Effector memory CD4-positive, alpha-beta T cell (primary cell): ENCODE data around the gene PLA2G7.

Experiments
- DNase-seq, 3 donors: peaks; one replicate each; pipeline ENCODE4 v3.0.0-alpha.2; 2020
- H3K27ac ChIP-seq: 2 replicates; pipeline ENCODE4 v1.7.0; 2013; ENCODE audit warnings: mild to moderate bottlenecking, low read length, moderate library complexity; ENCODE audit not compliant: insufficient read depth, poor library complexity, severe bottlenecking
- H3K27me3 ChIP-seq: replicated peaks from 2 replicates; pipeline ENCODE4 v1.7.0; 2013; ENCODE audit warnings: mild to moderate bottlenecking, low read length; ENCODE audit not compliant: insufficient read depth, control insufficient read depth, poor library complexity, severe bottlenecking
- H3K36me3 ChIP-seq: 2 replicates; pipeline ENCODE4 v1.7.0; 2013; ENCODE audit warnings: mild to moderate bottlenecking, low read length, moderate library complexity; ENCODE audit not compliant: control insufficient read depth, insufficient read depth
- H3K4me1 ChIP-seq: 2 replicates; pipeline ENCODE4 v1.7.0; 2013; ENCODE audit warnings: low read length, mild to moderate bottlenecking; ENCODE audit not compliant: control insufficient read depth, insufficient read depth, poor library complexity, severe bottlenecking
- H3K4me3 ChIP-seq: 2 replicates; pipeline ENCODE4 v1.7.0; 2013; ENCODE audit warnings: low read length, low read depth, mild to moderate bottlenecking; ENCODE audit not compliant: insufficient read depth, poor library complexity, severe bottlenecking
- H3K9me3 ChIP-seq: 2 replicates; pipeline ENCODE4 v1.7.0; 2013; ENCODE audit warnings: mild to moderate bottlenecking, low read length, moderate library complexity; ENCODE audit not compliant: control insufficient read depth

The PLA2G7 gene

DNA sequence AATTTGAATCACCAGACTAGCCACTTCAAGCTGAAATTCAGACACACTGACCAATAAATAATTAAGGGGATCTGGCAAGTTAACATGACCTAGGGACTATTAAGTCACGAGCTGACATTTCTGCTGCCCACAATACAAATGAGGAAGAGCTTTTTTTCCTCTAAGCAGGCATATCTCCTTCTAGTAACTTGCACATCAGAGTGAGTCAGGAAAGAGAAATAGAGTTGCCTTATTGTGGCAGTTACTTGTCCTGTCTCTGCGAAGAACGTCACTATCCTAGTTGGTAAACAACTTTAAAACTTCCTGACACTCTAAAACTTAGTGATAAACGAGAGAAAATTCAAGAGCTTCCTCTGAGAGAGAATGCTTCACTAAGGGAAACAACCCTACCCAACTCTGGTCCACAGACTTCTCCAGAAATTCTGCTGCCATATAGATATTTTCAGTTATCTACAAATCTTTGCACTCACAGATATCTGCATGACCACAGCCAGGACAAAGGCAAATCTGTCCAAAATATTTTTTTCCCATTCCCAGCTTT, 4.2 kb downstream of the PLA2G7 start:
- Histone ChIP-seq H3K4me1 (no peaks in the 10 kb centered on the region), H3K4me3 (no peak overlapping the region), H3K36me3 (no peaks in the 10 kb centered on the region), H3K27me3 (peaks cover 8% of the 10 kb centered on the region), H3K27ac (no peak overlapping the region), H3K9me3 (no peaks in the 10 kb centered on the region)
- DNase-seq = no peak

DNA sequence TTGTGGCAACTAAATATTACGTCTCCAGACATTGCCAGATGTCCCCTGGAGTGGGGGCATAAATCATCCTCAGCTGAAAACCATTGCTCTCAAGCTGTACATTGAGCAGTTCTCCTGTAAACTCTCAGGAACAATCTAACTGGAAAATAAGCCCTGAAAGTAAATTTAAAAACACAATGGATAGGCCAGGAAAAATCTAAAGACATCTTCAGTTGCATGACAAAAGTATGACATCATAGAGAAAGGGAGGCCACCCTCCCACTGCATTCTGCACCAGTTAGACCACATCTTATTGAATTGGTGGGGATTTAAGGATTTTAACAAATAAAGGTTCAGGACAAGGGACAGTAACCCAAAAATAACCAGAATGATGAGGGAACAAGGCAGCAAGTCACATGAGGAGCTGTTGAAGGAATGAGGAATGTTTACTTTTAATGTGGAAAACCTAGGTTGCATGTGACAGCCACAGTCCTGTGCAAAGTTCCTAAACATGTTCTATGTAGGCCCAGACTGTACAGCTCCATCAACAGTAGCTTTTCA, 5.3 kb downstream of the PLA2G7 start:
- DNase-seq = no peak
- Histone ChIP-seq H3K36me3 (no peaks in the 10 kb centered on the region), H3K4me1 (no peaks in the 10 kb centered on the region), H3K4me3 (no peak overlapping the region), H3K9me3 (no peaks in the 10 kb centered on the region), H3K27ac (no peak overlapping the region), H3K27me3 (peaks cover 5% of the 10 kb centered on the region)

DNA sequence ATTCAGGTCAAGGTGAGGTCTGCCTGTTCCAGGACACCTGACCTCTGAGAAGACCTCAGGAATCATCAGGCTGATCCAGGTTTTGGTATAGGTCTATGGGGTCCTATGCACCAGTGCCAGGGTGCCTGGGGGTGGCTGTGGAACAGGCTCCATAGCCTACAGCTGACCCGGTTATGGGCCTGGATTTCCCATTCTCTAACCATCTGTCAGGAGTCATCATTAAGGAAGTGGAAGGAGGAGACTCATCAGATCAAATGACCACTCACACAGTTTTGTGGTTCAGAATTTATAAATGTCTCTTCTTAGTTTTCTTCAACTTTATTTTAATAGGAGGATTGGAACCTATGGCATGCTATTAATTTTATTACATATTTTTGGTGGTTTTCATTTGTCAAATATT, 14.8 kb downstream of the PLA2G7 start:
- H3K27me3 ChIP-seq = no peaks in the 10 kb centered on the region

DNA sequence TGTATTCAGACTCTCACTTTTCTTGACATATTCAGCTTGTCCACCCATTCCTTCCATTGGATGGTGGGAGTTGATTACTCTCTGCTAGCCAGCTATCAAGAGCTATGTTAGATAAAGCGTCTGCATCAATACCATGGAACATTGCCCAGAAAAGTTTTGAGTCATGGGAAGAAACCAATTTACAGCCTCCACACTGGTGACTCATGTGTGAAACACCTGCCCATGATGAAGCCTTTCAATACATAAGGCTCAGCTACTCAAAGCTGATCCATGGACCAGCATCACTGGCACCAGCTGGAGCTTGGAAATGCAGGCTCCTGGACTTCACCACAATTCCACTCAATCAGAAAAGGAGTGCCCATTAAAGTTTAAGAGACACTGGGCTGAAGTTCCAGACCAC, 16.1 kb downstream of the PLA2G7 start:
- Histone ChIP-seq H3K27ac (no peak overlapping the region), H3K9me3 (no peaks in the 10 kb centered on the region)
- no peak for DNase-seq

More for the DNA sequence above, 14.8 kb downstream of the PLA2G7 start:
- H3K36me3 ChIP-seq = no peaks in the 10 kb centered on the region
- H3K27ac ChIP-seq = no peak overlapping the region
- no peaks in the 10 kb centered on the region for H3K4me1 ChIP-seq
- no peak for DNase-seq
- H3K9me3 ChIP-seq = no peaks in the 10 kb centered on the region
- no peak overlapping the region for H3K4me3 ChIP-seq

DNA sequence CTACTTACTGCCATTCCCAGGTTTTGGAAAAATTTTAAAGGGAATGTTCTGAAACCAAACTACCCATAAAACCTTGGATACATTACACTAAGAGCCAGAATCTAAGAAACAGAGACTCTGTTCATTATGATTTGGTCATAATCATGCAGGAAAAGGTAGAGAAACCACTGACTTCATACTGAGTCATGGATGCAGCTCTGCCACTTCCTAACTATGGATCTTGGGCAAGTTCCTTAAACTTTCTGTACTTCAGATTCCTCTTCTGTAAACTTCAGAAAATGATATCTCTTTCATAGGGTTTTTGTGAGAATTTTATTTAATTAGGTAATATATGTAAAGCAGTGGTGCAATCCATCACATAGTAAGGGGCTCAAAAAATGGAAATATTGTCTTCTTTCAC, 20.0 kb downstream of the PLA2G7 start:
- no peaks in the 10 kb centered on the region for H3K27me3 ChIP-seq
- no peaks in the 10 kb centered on the region for H3K4me1 ChIP-seq
- H3K9me3 ChIP-seq = no peaks in the 10 kb centered on the region
- H3K36me3 ChIP-seq = no peaks in the 10 kb centered on the region
- no peak overlapping the region for H3K4me3 ChIP-seq
- no peak overlapping the region for H3K27ac ChIP-seq
- DNase-seq = no peak

More for the DNA sequence above, 16.1 kb downstream of the PLA2G7 start:
- no peak overlapping the region for H3K4me3 ChIP-seq
- no peaks in the 10 kb centered on the region for H3K4me1 ChIP-seq
- no peaks in the 10 kb centered on the region for H3K36me3 ChIP-seq
- H3K27me3 ChIP-seq = no peaks in the 10 kb centered on the region

DNA sequence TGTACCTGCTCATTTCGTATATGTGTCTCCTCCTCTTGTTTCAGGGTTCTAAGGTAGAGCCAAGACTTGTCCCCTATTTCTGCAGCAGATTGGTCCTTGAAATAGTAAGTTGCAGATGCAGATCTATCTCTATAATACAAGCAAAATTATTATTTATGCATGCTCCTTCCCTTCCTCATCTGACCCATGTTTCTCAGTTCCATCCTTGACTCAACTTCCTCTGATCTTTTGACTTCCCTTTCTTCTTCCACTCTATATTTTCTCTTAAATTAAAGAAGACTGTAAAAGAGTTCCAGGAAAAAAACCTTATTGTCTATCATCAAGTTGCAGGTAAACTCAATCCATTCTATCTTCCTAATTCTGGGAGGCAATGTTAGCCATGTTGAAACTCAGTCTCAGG, 23.7 kb downstream of the PLA2G7 start:
- no peak for DNase-seq

DNA sequence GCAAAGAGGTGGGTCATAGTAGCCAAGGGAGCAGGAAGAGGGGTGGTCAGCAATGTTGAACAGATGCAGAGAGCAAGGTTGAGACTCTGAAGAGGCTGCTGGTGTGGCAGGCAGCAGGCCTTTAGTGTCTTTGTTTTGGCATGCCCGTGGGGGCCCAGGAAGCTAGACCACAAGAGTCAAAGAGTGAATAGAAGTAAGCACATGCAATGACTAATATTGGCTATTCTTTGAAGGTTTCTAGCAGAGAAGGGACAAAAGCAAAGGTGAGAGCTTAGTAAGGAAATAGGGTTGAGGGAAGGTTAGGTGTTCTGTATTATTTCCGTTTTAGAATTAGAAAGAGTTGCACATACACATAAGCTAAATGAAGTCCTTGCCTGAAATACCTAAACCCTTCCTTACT, 28.7 kb downstream of the PLA2G7 start:
- Histone ChIP-seq H3K4me3 (no peak overlapping the region), H3K9me3 (no peaks in the 10 kb centered on the region), H3K27ac (no peak overlapping the region), H3K36me3 (no peaks in the 10 kb centered on the region), H3K27me3 (peaks cover 2% of the 10 kb centered on the region), H3K4me1 (no peaks in the 10 kb centered on the region)
- no peak for DNase-seq

More for the DNA sequence above, 23.7 kb downstream of the PLA2G7 start:
- no peak overlapping the region for H3K4me3 ChIP-seq
- H3K9me3 ChIP-seq = no peaks in the 10 kb centered on the region
- peaks cover 2% of the 10 kb centered on the region for H3K27me3 ChIP-seq
- no peaks in the 10 kb centered on the region for H3K36me3 ChIP-seq
- no peak overlapping the region for H3K27ac ChIP-seq
- H3K4me1 ChIP-seq = no peaks in the 10 kb centered on the region

DNA sequence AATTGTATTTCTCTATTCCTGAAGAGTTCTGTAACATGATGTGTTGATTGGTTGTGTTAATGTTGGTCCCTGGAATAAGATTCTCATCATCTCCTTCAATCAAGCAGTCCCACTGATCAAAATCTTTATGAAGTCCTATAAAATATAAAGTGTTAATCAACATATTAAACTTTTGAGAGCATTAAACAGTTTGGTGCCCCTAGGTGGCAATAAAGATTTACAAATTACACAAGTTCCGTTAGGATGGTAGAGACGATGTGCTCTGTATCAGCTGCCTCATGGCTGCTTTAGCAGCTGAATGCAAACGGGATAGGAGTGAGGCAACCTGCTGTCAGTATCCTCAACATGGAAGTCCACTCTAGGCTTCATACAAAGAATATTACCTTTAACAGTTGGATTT, 30.6 kb downstream of the PLA2G7 start:
- Histone ChIP-seq H3K27ac (no peak overlapping the region), H3K36me3 (no peaks in the 10 kb centered on the region), H3K4me1 (no peaks in the 10 kb centered on the region), H3K27me3 (peaks cover 2% of the 10 kb centered on the region), H3K4me3 (no peak overlapping the region), H3K9me3 (no peaks in the 10 kb centered on the region)
- no peak for DNase-seq

DNA sequence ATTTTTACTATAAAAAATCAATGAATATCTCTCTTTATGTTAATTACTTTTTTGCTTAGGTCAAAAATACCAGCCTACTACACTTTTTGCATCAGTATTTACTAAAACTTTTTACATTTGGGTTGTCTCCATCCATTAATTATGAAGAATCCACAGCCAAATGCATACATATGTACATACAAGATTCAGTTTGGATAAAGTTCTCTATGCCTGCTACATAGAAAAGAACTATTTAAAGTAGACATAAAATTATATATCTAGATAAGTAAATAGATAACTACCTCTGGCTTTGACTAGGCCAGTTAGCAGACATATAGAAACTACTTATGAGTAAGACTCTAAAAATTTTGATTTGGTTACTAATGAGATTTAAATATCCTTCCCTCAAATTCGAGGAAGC, 35.2 kb downstream of the PLA2G7 start:
- H3K9me3 ChIP-seq = no peaks in the 10 kb centered on the region
- DNase-seq = no peak
- H3K27me3 ChIP-seq = no peaks in the 10 kb centered on the region
- H3K4me3 ChIP-seq = no peak overlapping the region
- no peak overlapping the region for H3K27ac ChIP-seq
- H3K4me1 ChIP-seq = no peaks in the 10 kb centered on the region
- no peaks in the 10 kb centered on the region for H3K36me3 ChIP-seq

DNA sequence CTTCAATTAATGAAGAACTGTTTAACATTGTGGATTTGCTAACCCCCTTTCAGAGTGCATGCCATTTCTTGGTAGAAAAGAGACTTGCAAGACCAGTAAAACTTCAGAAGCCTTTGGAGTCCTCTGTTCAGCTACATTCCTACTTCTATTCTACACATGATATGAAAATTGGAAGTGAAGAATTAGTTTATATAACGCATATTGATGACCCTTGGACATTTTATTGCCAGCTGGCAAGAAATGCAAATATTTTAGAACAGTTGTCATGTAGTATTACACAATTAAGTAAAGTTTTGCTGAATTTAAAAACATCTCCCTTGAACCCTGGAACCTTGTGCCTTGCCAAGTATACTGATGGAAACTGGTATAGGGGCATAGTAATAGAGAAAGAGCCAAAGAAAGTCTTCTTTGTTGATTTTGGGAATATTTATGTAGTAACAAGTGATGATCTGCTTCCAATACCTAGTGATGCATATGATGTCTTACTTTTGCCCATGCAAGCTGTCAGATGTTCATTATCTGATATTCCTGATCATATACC, 44.2 kb downstream of the PLA2G7 start:
- no peaks in the 10 kb centered on the region for H3K27me3 ChIP-seq
- H3K36me3 ChIP-seq = no peaks in the 10 kb centered on the region
- no peak overlapping the region for H3K27ac ChIP-seq
- H3K9me3 ChIP-seq = no peaks in the 10 kb centered on the region
- no peaks in the 10 kb centered on the region for H3K4me1 ChIP-seq
- DNase-seq = no peak
- no peak overlapping the region for H3K4me3 ChIP-seq
